GM23248 (cell line): ENCODE data around the gene CD52.

Source experiments
- EZH2 ChIP-seq: fragments of 200-600 bp; sonication (generic); IDR thresholded peaks from 2 replicates; pipeline ENCODE4 v1.6.1; 2018; ENCODE audit warnings: antibody characterized with exemption, mild to moderate bottlenecking; ENCODE audit not compliant: insufficient read depth, poor library complexity, severe bottlenecking
- EZH2phosphoT487 ChIP-seq: fragments of 200-600 bp; sonication (generic); IDR thresholded peaks from 2 replicates; pipeline ENCODE4 v1.6.1; 2018; ENCODE audit warnings: antibody characterized with exemption, moderate library complexity, mild to moderate bottlenecking, low read depth; ENCODE audit not compliant: insufficient read depth

GRCh38 chr1:26297057-26297790 is 20.5 kb upstream of the CD52 start:
- TF ChIP-seq EZH2phosphoT487 (no peak), EZH2 (no peak)
